ENCODE data around the gene SLC35F3. TPM values are rescaled to one million over a fixed set of nuclear protein-coding genes. Genes with fewer than 3 reads are reported as not detected.

The SLC35F3 gene
- total RNA-seq, 1 donor from 2014 or later = 0.49 TPM

DNA sequence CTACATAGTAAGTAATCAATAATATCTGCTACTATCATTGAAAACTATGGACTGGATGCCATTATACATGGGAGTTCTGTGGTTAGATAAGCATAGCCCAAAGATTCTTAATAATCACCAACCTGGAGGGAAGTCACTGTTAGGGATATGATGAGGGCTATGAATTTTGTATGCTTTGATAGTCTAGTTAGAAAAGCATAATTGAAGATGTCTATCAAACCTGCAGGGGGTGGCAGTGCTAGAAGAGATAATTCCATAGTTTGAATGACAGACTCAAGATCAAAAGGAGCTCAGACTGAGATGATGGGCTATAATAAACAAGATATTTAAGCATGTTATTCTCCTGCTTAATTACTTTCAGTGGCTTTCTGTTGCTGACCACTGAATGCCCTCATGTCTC is 453.4 kb downstream of the SLC35F3 start:
- TF ChIP-seq, protein P1, sequence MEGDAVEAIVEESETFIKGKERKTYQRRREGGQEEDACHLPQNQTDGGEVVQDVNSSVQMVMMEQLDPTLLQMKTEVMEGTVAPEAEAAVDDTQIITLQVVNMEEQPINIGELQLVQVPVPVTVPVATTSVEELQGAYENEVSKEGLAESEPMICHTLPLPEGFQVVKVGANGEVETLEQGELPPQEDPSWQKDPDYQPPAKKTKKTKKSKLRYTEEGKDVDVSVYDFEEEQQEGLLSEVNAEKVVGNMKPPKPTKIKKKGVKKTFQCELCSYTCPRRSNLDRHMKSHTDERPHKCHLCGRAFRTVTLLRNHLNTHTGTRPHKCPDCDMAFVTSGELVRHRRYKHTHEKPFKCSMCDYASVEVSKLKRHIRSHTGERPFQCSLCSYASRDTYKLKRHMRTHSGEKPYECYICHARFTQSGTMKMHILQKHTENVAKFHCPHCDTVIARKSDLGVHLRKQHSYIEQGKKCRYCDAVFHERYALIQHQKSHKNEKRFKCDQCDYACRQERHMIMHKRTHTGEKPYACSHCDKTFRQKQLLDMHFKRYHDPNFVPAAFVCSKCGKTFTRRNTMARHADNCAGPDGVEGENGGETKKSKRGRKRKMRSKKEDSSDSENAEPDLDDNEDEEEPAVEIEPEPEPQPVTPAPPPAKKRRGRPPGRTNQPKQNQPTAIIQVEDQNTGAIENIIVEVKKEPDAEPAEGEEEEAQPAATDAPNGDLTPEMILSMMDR (IDR thresholded peaks at IDR 0.05) = no peak
- no peak for TF ChIP-seq POLR2A (IDR thresholded peaks at IDR 0.05)
- no peak for TF ChIP-seq POLR2AphosphoS5 (IDR thresholded peaks at IDR 0.05; ENCODE audit: insufficient read depth in 1 of 2, low read depth in 1 of 2)
- Histone ChIP-seq H3K27ac (no peak overlapping the region), H3K4me3 (no peak overlapping the region), H3K9me3 (no peaks in the 10 kb centered on the region), H3K36me3 (no peaks in the 10 kb centered on the region), H3K27me3 (no peaks in the 10 kb centered on the region), H3K4me1 (no peaks in the 10 kb centered on the region)
- no peak for DNase-seq (ENCODE audit: extremely low spot score in 2 of 2)
- intact Hi-C loops (cut with DNase I) = no loop called here

DNA sequence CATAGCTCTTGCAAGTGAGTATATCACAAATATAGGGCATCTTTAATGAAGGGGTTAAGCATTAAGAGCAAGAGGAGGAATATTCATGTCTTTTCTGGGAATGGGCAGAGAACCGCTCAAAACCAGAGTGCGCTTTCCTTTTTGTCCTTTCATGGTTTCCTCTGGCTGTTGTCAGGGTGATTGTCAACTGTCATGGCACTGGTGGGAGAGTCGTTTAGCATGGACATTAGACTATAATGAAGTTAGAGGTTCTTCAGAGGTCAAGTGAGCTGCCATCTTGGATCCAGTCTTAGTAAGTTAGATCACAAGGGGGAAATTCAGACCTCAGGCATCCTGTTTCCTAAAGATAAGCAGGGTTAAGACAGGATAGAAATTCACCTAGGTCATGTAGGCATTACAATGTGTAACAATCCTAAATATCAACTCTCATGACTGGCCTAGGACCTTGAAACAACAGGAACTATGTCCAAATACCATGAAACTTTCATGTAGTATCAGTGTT is 456.7 kb downstream of the SLC35F3 start:
- H3K4me3 ChIP-seq = no peak overlapping the region
- intact Hi-C loops (cut with DNase I) = no loop called here
- H3K27ac ChIP-seq = no peak overlapping the region
- TF ChIP-seq POLR2AphosphoS5 (IDR thresholded peaks at IDR 0.05; ENCODE audit: insufficient read depth in 1 of 2, low read depth in 1 of 2) (no peak), POLR2A (IDR thresholded peaks at IDR 0.05) (no peak)
- TF ChIP-seq, protein P1 (IDR thresholded peaks at IDR 0.05) = no peak
- no peaks in the 10 kb centered on the region for H3K27me3 ChIP-seq
- no peaks in the 10 kb centered on the region for H3K9me3 ChIP-seq
- no peaks in the 10 kb centered on the region for H3K4me1 ChIP-seq
- H3K36me3 ChIP-seq = no peaks in the 10 kb centered on the region
- no peak for DNase-seq (ENCODE audit: extremely low spot score in 2 of 2)

DNA sequence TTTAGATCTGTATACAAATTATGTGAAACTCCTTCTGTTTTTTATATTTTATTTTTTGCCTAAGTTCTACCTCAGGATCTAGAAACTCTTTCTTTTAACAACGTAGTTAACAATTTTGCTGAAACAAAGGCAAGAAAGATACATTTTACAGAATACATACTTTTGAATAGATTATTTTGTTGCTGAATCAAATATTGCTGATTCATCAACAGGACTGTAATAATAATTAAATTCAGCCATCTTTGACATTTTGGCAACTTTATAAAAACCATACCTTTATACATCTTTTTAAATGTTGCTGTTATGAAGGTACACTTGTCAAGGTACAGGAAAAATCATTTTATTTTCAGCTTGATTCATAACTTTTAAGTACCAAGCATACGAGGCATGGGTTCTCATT is 458.1 kb downstream of the SLC35F3 start:
- no peak overlapping the region for H3K27ac ChIP-seq
- no peaks in the 10 kb centered on the region for H3K36me3 ChIP-seq
- no peak for DNase-seq (ENCODE audit: extremely low spot score in 2 of 2)
- H3K4me3 ChIP-seq = no peak overlapping the region
- intact Hi-C loops (cut with DNase I) = no loop called here
- H3K4me1 ChIP-seq = no peaks in the 10 kb centered on the region
- no peak for TF ChIP-seq POLR2AphosphoS5 (IDR thresholded peaks at IDR 0.05; ENCODE audit: insufficient read depth in 1 of 2, low read depth in 1 of 2)
- TF ChIP-seq, protein P1 (IDR thresholded peaks at IDR 0.05) = no peak
- no peak for TF ChIP-seq POLR2A (IDR thresholded peaks at IDR 0.05)
- no peaks in the 10 kb centered on the region for H3K9me3 ChIP-seq
- H3K27me3 ChIP-seq = no peaks in the 10 kb centered on the region

DNA sequence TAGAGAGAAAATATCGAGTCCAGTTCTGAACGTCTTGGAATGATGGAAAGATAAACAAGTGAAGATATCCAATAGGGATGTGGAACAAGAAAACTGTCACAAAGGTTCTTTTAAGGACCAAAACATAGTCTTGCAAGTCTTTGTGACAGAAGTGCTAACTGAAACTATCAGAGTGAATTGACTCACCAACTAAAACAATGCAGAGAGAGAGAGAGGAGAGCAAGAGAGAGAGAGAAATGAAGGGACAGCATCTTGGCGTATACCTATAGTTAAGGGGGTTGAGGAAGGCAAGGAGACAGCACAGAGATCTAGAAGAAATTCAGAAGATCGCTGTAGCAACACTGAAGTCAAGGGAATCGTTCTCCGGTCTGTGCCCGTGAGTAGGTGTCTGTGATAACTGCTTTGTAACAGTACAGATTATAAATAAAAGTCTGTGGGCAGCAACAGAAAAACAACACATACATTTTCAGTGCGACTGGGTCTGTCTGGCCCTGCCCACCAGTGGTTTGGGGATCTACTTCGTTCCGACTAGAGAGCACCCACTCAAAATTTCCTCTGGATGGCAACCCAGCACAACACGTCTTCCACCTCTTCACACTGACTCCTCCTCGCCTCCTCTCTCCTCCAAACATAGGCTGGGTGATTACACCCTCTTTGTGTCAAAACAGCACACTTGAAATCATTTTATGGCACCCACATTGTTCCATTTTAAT is 464.0 kb downstream of the SLC35F3 start:
- peaks cover 12% of the 10 kb centered on the region for H3K4me1 ChIP-seq
- DNase-seq (ENCODE audit: extremely low spot score in 2 of 2) = no peak
- H3K27me3 ChIP-seq = no peaks in the 10 kb centered on the region
- TF ChIP-seq, protein P1 (IDR thresholded peaks at IDR 0.05) = no peak
- TF ChIP-seq POLR2A (IDR thresholded peaks at IDR 0.05) = no peak
- no peak for TF ChIP-seq POLR2AphosphoS5 (IDR thresholded peaks at IDR 0.05; ENCODE audit: insufficient read depth in 1 of 2, low read depth in 1 of 2)
- no peak overlapping the region for H3K27ac ChIP-seq
- H3K9me3 ChIP-seq = no peaks in the 10 kb centered on the region
- no peak overlapping the region for H3K4me3 ChIP-seq
- intact Hi-C loops (cut with DNase I) = no loop called here
- no peaks in the 10 kb centered on the region for H3K36me3 ChIP-seq

DNA sequence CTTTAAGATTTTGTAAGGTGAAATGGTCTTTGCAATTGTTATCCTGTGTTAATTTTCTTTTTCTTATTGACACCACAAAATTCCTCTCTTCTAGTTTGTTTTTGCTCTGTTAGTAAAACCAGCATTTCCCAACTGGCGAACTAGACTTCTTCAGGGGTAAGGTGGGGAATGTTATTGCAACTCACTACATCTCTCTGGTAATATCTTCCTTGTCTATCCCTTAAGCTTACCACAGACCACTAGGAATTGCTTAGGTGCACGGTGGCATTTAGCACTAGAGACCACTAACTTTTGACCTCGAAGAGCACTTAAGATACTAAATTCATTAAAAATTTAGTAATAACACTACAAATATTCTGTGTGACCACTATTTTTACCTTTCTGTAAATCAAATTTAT is 464.6 kb downstream of the SLC35F3 start:
- DNase-seq (ENCODE audit: extremely low spot score in 2 of 2) = no peak
- Histone ChIP-seq H3K36me3 (no peaks in the 10 kb centered on the region), H3K27me3 (no peaks in the 10 kb centered on the region), H3K4me1 (peaks cover 13% of the 10 kb centered on the region), H3K4me3 (no peak overlapping the region), H3K9me3 (no peaks in the 10 kb centered on the region), H3K27ac (no peak overlapping the region)
- no peak for TF ChIP-seq POLR2AphosphoS5 (IDR thresholded peaks at IDR 0.05; ENCODE audit: insufficient read depth in 1 of 2, low read depth in 1 of 2)
- TF ChIP-seq, protein P1 (IDR thresholded peaks at IDR 0.05) = no peak
- no peak for TF ChIP-seq POLR2A (IDR thresholded peaks at IDR 0.05)
- intact Hi-C loops (cut with DNase I) = no loop called here
